A549 (cell line): ENCODE data around the gene IMP4.

Experiments used
- CHD4 ChIP-seq: fragments of 200-600 bp; sonication (generic); IDR thresholded peaks from 2 replicates; pipeline ENCODE4 v1.6.1; 2016; ENCODE audit warnings: antibody characterized with exemption, mild to moderate bottlenecking, borderline replicate concordance
- FOSB ChIP-seq: fragments of 250-450 bp; sonication (Bioruptor Pico); IDR thresholded peaks from 2 replicates; pipeline ENCODE4 v1.5.0; 2020; ENCODE audit warnings: mild to moderate bottlenecking, moderate library complexity
- MYC ChIP-seq: IDR thresholded peaks from 2 replicates; pipeline ENCODE4 v1.6.1; 2012; ENCODE audit warnings: mild to moderate bottlenecking, inconsistent platforms, low read length, improper control_type of control experiment, borderline replicate concordance
- REST ChIP-seq: fragments of 200-600 bp; sonication (generic); IDR thresholded peaks from 2 replicates; pipeline ENCODE4 v1.6.1; 2016; ENCODE audit warnings: antibody characterized with exemption, mild to moderate bottlenecking, moderate library complexity
- TF ChIP-seq, protein P1 (sequence below): fragments of >200 bp; sonication (Bioruptor Twin); formaldehyde crosslinking; IDR thresholded peaks from 3 replicates; pipeline ENCODE4 v1.5.1; 2016

DNA sequence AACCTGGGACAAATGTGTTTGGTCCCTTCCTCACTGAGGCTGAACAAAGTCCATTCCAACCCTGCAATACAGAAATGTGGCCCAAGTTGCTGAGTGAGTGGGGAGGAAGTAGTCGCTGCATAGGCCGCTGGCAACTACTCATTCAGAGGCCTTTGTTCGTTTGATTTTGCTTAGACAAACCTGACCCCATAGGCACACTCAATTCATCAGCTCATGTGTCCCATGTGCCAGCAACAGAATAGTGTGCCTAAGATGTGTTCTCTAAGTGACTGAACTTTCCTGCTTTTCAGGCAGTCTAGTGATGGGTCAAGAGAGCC, 36.2 kb downstream of the IMP4 start:
- TF ChIP-seq CHD4 = no peak
- no peak for TF ChIP-seq FOSB (CRISPR knock-in tag)
- TF ChIP-seq, protein P1, sequence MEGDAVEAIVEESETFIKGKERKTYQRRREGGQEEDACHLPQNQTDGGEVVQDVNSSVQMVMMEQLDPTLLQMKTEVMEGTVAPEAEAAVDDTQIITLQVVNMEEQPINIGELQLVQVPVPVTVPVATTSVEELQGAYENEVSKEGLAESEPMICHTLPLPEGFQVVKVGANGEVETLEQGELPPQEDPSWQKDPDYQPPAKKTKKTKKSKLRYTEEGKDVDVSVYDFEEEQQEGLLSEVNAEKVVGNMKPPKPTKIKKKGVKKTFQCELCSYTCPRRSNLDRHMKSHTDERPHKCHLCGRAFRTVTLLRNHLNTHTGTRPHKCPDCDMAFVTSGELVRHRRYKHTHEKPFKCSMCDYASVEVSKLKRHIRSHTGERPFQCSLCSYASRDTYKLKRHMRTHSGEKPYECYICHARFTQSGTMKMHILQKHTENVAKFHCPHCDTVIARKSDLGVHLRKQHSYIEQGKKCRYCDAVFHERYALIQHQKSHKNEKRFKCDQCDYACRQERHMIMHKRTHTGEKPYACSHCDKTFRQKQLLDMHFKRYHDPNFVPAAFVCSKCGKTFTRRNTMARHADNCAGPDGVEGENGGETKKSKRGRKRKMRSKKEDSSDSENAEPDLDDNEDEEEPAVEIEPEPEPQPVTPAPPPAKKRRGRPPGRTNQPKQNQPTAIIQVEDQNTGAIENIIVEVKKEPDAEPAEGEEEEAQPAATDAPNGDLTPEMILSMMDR = no peak
- TF ChIP-seq MYC = no peak
- TF ChIP-seq REST = no peak
